Fibroblast of the aortic adventitia (primary cell): ENCODE data around the gene FGF11. TPM values are rescaled to one million over a fixed set of nuclear protein-coding genes. Genes with fewer than 3 reads are reported as not detected.

Experiments
- DNase-seq: peaks from one replicate; pipeline ENCODE4 v3.0.0-alpha.2; 2010; ENCODE audit warnings: low read depth
- H3K4me3 ChIP-seq: 2 replicates; pipeline ENCODE4 v1.5.1; 2011; ENCODE audit warnings: low read depth, mild to moderate bottlenecking, control low read depth, low read length, moderate library complexity
- total RNA-seq: library from RNA; depleted of rRNA; stranded (reverse); fragments of >200 nt; gene quantifications from 2 replicates; pipeline ENCODE4 v1.2.3, GENCODE V29; 2012; ENCODE audit warnings: low replicate concordance
- TF ChIP-seq, protein P1 (sequence below): IDR thresholded peaks from 2 replicates; pipeline ENCODE4 v1.5.1; 2011; ENCODE audit warnings: mild to moderate bottlenecking, low read length, control low read depth, inconsistent platforms; ENCODE audit not compliant: insufficient read depth

Gene FGF11
- total RNA-seq, 1 donor = 0.36 TPM

DNA sequence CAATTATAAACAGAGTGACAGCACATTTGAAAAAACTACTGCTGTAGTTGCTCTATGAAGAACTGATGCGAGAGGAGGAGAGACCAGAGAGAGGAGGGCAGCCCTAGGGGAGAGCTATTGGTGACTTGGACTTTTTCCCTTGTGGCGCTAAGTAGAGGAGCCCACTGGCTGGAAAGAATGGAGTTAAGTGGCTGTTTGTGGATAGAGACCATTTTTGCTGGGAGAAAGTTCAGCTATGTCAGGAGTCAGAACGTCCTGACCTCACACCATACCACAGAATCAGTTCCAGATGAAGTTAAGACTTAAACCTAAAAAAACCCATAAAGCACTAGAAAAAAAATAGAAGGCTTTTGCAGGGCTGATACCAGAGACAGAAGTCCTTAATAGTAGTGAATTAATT is 46.9 kb downstream of the FGF11 start:
- TF ChIP-seq, protein P1, sequence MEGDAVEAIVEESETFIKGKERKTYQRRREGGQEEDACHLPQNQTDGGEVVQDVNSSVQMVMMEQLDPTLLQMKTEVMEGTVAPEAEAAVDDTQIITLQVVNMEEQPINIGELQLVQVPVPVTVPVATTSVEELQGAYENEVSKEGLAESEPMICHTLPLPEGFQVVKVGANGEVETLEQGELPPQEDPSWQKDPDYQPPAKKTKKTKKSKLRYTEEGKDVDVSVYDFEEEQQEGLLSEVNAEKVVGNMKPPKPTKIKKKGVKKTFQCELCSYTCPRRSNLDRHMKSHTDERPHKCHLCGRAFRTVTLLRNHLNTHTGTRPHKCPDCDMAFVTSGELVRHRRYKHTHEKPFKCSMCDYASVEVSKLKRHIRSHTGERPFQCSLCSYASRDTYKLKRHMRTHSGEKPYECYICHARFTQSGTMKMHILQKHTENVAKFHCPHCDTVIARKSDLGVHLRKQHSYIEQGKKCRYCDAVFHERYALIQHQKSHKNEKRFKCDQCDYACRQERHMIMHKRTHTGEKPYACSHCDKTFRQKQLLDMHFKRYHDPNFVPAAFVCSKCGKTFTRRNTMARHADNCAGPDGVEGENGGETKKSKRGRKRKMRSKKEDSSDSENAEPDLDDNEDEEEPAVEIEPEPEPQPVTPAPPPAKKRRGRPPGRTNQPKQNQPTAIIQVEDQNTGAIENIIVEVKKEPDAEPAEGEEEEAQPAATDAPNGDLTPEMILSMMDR = no peak
- peak; percentile 49 for DNase-seq
- peak overlapping the region; percentile 69 for H3K4me3 ChIP-seq

GRCh38 chr17:7490144-7490543 is 50.8 kb downstream of the FGF11 start:
- no peak overlapping the region for H3K4me3 ChIP-seq
- DNase-seq = no peak
- TF ChIP-seq, protein P1 = no peak

DNA sequence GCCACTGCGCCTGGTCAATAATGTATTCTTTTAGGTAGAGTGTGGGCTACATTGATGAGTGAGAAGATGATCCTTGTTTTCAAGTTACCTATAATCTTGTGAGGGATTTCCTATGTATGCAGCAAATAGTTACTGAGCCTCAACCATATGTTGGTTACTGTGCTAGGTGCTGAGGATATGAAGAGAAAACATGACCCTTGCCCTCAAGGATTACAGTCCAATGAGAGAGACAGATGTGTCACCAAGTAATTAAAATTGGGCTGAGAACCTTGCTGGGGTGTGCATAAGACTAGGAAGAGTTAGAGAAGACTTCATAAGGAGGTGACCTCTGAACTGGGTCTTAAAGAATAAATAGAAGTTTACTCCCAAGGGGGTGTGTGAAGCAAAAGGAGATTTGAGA is 52.3 kb downstream of the FGF11 start:
- no peak overlapping the region for H3K4me3 ChIP-seq
- DNase-seq = no peak
- TF ChIP-seq, protein P1 = no peak

- H3K4me3 ChIP-seq = no peak overlapping the region
- DNase-seq = no peak
- TF ChIP-seq, protein P1 = no peak
These were observed 54.6 kb downstream of the FGF11 start for GRCh38 chr17:7493941-7494340.

Other genes starting within 250 kb of the FGF11 start
- gene DLG4, start 219.7 kb upstream of the FGF11 start, total RNA-seq = 2.9 and 11.9 TPM in 2 replicates
- 136 and 210 TPM in 2 replicates for gene ACADVL, start 219.6 kb upstream of the FGF11 start, total RNA-seq
- gene DVL2, start 205.0 kb upstream of the FGF11 start, total RNA-seq = 67.7 and 102 TPM in 2 replicates
- 26.7 and 40.3 TPM in 2 replicates for gene PHF23, start 200.1 kb upstream of the FGF11 start, total RNA-seq
- gene GABARAP, start 197.1 kb upstream of the FGF11 start, total RNA-seq = 293 and 420 TPM in 2 replicates
- gene CTDNEP1, start 187.8 kb upstream of the FGF11 start, total RNA-seq = 15.3 and 41.2 TPM in 2 replicates
- gene ELP5, start 187.3 kb upstream of the FGF11 start, total RNA-seq = 31.6 and 35.6 TPM in 2 replicates
- 3.0 TPM in 1 of 2 replicates, not detected in the other for gene CLDN7, start 177.0 kb upstream of the FGF11 start, total RNA-seq
- gene SLC2A4, start 157.8 kb upstream of the FGF11 start, total RNA-seq = 0.18 TPM in 1 of 2 replicates, not detected in the other
- gene YBX2, start 144.9 kb upstream of the FGF11 start, total RNA-seq = not detected in 2 replicates
- 78.3 and 1,006 TPM in 2 replicates for gene EIF5A, start 131.9 kb upstream of the FGF11 start, total RNA-seq
- 28.4 and 69.1 TPM in 2 replicates for gene GPS2, start 124.2 kb upstream of the FGF11 start, total RNA-seq
- gene NEURL4, start 110.2 kb upstream of the FGF11 start, total RNA-seq = 17.4 and 17.7 TPM in 2 replicates
- 0.72 TPM in 1 of 2 replicates, not detected in the other for gene ACAP1, start 103.0 kb upstream of the FGF11 start, total RNA-seq
- 6.1 and 6.9 TPM in 2 replicates for gene KCTD11, start 87.3 kb upstream of the FGF11 start, total RNA-seq
- not detected in 2 replicates for gene TMEM95, start 84.4 kb upstream of the FGF11 start, total RNA-seq
- under 0.01 TPM in 1 of 2 replicates, not detected in the other for gene TNK1, start 58.4 kb upstream of the FGF11 start, total RNA-seq
- 19.5 and 26.9 TPM in 2 replicates for gene PLSCR3, start 45.0 kb upstream of the FGF11 start, total RNA-seq
- 21.7 and 43.7 TPM in 2 replicates for gene TMEM256, start 35.4 kb upstream of the FGF11 start, total RNA-seq
- gene NLGN2, start 31.7 kb upstream of the FGF11 start, total RNA-seq = 7.0 and 20.3 TPM in 2 replicates
- gene SPEM1, start 19.2 kb upstream of the FGF11 start, total RNA-seq = not detected in 2 replicates
- gene SPEM2, start 13.9 kb upstream of the FGF11 start, total RNA-seq = not detected in 2 replicates
- 0.25 TPM in 1 of 2 replicates, not detected in the other for gene SPEM3, start 10.7 kb upstream of the FGF11 start, total RNA-seq
- 1.6 and 2.2 TPM in 2 replicates for gene TMEM102, start 4.1 kb upstream of the FGF11 start, total RNA-seq
- gene CHRNB1, start 5.5 kb downstream of the FGF11 start, total RNA-seq = 4.7 and 6.1 TPM in 2 replicates
- 37.4 and 45.5 TPM in 2 replicates for gene ZBTB4, start 40.1 kb downstream of the FGF11 start, total RNA-seq
- not detected in 2 replicates for gene SLC35G6, start 41.9 kb downstream of the FGF11 start, total RNA-seq
- 72.9 and 74.1 TPM in 2 replicates for gene POLR2A, start 44.9 kb downstream of the FGF11 start, total RNA-seq
- 10.1 and 14.5 TPM in 2 replicates for gene TNFSF12, start 109.5 kb downstream of the FGF11 start, total RNA-seq
- gene TNFSF13, start 119.2 kb downstream of the FGF11 start, total RNA-seq = 1.1 and 1.4 TPM in 2 replicates
- 14.6 and 60.4 TPM in 2 replicates for gene SENP3, start 122.4 kb downstream of the FGF11 start, total RNA-seq
- 4.9 and 71.7 TPM in 2 replicates for gene CD68, start 140.1 kb downstream of the FGF11 start, total RNA-seq
- gene MPDU1, start 144.3 kb downstream of the FGF11 start, total RNA-seq = 32.3 and 127 TPM in 2 replicates
- 0.57 and 1.4 TPM in 2 replicates for gene SOX15, start 150.6 kb downstream of the FGF11 start, total RNA-seq
- 27.1 and 33.1 TPM in 2 replicates for gene FXR2, start 175.4 kb downstream of the FGF11 start, total RNA-seq
- gene SAT2, start 188.3 kb downstream of the FGF11 start, total RNA-seq = 34.5 and 82.2 TPM in 2 replicates
- 0.25 and 0.36 TPM in 2 replicates for gene SHBG, start 190.6 kb downstream of the FGF11 start, total RNA-seq
- not detected in 2 replicates for gene ATP1B2, start 211.4 kb downstream of the FGF11 start, total RNA-seq
- gene TP53, start 248.0 kb downstream of the FGF11 start, total RNA-seq = 17.8 and 68.7 TPM in 2 replicates
- gene WRAP53, start 249.0 kb downstream of the FGF11 start, total RNA-seq = 7.4 and 11.0 TPM in 2 replicates